ENCODE results near the gene WDR43.
A peak's percentile ranks its signal among the peaks of the same experiment; 100 is the strongest.

WDR43 gene

DNA sequence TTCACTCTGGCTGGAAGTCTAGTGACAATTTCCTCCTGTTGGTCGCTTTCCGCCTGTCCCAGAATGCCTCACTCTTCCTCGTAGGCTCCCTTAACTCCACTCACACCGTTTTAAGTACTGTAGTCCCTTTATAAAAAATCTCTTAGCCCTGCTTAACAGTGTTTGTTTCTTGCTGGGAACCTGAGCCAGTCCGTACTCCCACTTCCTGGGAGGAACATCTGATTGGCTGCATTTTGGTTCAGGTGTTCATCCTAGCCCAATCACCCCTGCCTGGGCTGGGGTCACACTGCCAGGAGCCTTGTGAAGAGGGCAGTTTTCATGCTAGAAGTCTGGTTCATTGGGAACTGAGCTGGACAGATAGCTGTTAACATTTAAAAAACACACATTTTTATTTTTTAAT lies 61.0 kb downstream of the WDR43 start:
- no peak for DNase-seq
- TF ChIP-seq, protein P1, sequence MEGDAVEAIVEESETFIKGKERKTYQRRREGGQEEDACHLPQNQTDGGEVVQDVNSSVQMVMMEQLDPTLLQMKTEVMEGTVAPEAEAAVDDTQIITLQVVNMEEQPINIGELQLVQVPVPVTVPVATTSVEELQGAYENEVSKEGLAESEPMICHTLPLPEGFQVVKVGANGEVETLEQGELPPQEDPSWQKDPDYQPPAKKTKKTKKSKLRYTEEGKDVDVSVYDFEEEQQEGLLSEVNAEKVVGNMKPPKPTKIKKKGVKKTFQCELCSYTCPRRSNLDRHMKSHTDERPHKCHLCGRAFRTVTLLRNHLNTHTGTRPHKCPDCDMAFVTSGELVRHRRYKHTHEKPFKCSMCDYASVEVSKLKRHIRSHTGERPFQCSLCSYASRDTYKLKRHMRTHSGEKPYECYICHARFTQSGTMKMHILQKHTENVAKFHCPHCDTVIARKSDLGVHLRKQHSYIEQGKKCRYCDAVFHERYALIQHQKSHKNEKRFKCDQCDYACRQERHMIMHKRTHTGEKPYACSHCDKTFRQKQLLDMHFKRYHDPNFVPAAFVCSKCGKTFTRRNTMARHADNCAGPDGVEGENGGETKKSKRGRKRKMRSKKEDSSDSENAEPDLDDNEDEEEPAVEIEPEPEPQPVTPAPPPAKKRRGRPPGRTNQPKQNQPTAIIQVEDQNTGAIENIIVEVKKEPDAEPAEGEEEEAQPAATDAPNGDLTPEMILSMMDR (IDR thresholded peaks at IDR 0.05; ENCODE audit: low read depth, low read length), result no peak
- Histone ChIP-seq H3K27ac (no peak overlapping the region), H3K27me3 (ENCODE audit: insufficient read depth, low read depth, severe bottlenecking) (no peaks in the 10 kb centered on the region), H3K36me3 (no peaks in the 10 kb centered on the region), H3K4me3 (ENCODE audit: low read depth, low read length) (no peak overlapping the region), H3K9me3 (ENCODE audit: severe bottlenecking) (no peaks in the 10 kb centered on the region)

DNA sequence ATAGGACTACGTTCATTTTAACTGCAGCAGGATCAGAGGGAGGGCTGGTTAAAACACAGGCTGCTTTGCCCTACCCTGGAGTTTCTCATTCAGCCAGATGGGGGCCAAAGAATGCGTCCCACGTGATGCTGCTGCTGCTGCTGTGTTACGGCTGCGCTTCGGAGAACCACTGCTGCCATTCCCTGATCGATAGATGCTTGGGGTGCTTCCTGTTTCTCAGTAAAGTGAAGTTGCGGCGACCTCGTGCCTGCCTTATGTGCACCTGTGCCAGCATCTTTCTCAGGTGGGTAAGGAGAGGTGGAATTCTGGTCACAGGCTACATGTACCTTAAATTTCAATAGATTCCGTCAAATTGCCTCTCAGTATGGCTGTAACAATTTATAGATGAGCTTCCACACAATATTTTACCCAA lies 62.0 kb downstream of the WDR43 start:
- Histone ChIP-seq H3K36me3 (no peaks in the 10 kb centered on the region), H3K27me3 (ENCODE audit: insufficient read depth, low read depth, severe bottlenecking) (no peaks in the 10 kb centered on the region), H3K4me3 (ENCODE audit: low read depth, low read length) (peak overlapping the region; percentile 36), H3K9me3 (ENCODE audit: severe bottlenecking) (no peaks in the 10 kb centered on the region), H3K27ac (no peak overlapping the region)
- TF ChIP-seq, protein P1 (IDR thresholded peaks at IDR 0.05; ENCODE audit: low read depth, low read length), result peak; percentile 40
- DNase-seq, result peak; percentile 46

DNA sequence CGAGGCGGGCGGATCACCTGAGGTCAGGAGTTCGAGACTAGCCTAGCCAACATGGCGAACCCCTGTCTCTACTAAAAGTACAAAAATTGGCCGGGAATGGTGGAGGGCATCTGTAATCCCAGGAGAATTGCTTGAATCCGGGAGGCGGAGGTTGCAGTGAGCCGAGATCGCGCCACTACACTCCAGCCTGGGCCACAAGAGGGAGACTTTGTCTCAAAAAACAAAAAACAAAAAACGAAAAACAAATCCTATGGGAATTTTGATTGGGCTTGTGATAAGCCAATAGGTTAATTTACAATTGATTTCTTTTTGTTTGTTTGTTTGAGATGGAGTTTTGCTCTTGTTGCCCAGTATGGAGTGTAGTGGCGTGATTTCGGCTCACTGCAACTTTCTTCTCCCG lies 62.4 kb downstream of the WDR43 start:
- H3K36me3 ChIP-seq, result no peaks in the 10 kb centered on the region
- H3K27me3 ChIP-seq (ENCODE audit: insufficient read depth, low read depth, severe bottlenecking), result no peaks in the 10 kb centered on the region
- TF ChIP-seq, protein P1 (IDR thresholded peaks at IDR 0.05; ENCODE audit: low read depth, low read length), result peak; percentile 53
- H3K4me3 ChIP-seq (ENCODE audit: low read depth, low read length), result peak overlapping the region; percentile 36
- no peak overlapping the region for H3K27ac ChIP-seq
- DNase-seq, result peak; percentile 55
- no peaks in the 10 kb centered on the region for H3K9me3 ChIP-seq (ENCODE audit: severe bottlenecking)

DNA sequence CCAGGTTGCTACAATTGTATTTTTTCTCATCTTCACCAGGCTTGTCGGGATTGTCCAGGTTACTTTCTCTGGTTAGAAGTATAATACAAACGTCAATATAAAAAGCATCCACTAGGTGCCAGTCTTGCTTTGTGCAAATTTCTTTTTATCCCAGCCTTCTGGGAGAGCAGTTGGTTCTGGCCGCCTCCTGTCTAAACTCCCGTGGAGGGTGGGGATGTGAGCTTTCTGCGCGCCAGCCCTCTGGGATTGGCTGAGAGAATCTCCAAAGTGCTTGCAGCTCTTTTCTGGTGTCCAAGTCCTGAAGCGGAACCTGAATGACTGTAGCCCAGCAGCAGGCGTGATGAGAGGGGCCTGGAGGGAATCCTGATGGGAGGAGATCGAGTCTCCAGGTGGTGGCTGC lies 64.2 kb downstream of the WDR43 start:
- H3K4me3 ChIP-seq (ENCODE audit: low read depth, low read length), result no peak overlapping the region; the same call in 1 of the 2 replicates
- H3K9me3 ChIP-seq (ENCODE audit: severe bottlenecking), result no peaks in the 10 kb centered on the region
- TF ChIP-seq, protein P1 (IDR thresholded peaks at IDR 0.05; ENCODE audit: low read depth, low read length), result peak; percentile 64
- H3K27me3 ChIP-seq (ENCODE audit: insufficient read depth, low read depth, severe bottlenecking), result no peaks in the 10 kb centered on the region
- DNase-seq, result peak; percentile 84
- H3K27ac ChIP-seq, result no peak overlapping the region
- no peaks in the 10 kb centered on the region for H3K36me3 ChIP-seq

DNA sequence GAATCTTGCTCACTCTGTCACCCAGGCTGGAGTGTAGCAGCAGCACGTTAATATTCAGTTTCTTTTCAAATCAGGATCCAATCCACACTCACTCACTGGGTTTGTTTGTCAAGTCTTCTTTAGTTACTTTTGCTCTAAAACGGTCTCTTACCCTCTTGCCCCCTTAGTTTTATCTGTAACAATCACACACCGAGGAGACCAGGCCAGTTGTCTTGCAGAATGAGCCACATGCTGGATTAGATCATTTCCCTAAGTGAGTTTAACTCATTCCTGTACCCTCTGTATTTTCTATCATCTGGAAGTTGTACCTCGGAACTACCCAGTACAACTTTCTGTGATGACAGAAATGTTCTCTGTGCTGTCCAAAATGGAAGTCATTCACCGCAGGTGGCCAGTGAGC lies 65.9 kb downstream of the WDR43 start:
- DNase-seq, result no peak
- Histone ChIP-seq H3K27ac (no peak overlapping the region; the same call in 1 of the 2 replicates), H3K9me3 (ENCODE audit: severe bottlenecking) (no peaks in the 10 kb centered on the region), H3K36me3 (no peaks in the 10 kb centered on the region), H3K27me3 (ENCODE audit: insufficient read depth, low read depth, severe bottlenecking) (no peaks in the 10 kb centered on the region), H3K4me3 (ENCODE audit: low read depth, low read length) (no peak overlapping the region)
- TF ChIP-seq, protein P1 (IDR thresholded peaks at IDR 0.05; ENCODE audit: low read depth, low read length), result no peak

DNA sequence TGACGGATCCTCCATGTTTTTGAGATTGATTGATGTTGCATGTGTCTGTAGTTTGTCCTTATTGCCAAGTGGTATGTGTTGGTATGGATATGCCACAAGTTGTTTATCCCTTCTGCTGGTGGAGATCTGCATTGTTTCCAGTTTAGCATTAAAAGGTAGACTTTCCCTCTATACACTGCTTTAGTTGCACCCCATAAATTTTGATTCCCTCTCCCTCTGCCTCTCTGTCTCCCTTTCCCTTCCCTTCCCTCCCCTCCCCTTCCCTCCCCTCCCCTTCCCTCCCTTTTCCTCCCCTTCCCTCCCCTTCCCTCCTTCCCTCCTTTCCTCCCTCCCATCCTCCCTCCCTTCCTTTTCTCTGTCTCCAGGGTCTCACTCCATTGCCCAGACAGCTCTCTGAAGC lies 68.0 kb downstream of the WDR43 start:
- Histone ChIP-seq H3K27ac (no peak overlapping the region), H3K4me3 (ENCODE audit: low read depth, low read length) (no peak overlapping the region), H3K9me3 (ENCODE audit: severe bottlenecking) (peaks cover 2% of the 10 kb centered on the region), H3K36me3 (no peaks in the 10 kb centered on the region), H3K27me3 (ENCODE audit: insufficient read depth, low read depth, severe bottlenecking) (no peaks in the 10 kb centered on the region)
- TF ChIP-seq, protein P1 (IDR thresholded peaks at IDR 0.05; ENCODE audit: low read depth, low read length), result no peak
- DNase-seq, result no peak

Data from WERI-Rb-1 (cell line).